ENCODE results near the gene SLIT2.

The SLIT2 gene, protein sequence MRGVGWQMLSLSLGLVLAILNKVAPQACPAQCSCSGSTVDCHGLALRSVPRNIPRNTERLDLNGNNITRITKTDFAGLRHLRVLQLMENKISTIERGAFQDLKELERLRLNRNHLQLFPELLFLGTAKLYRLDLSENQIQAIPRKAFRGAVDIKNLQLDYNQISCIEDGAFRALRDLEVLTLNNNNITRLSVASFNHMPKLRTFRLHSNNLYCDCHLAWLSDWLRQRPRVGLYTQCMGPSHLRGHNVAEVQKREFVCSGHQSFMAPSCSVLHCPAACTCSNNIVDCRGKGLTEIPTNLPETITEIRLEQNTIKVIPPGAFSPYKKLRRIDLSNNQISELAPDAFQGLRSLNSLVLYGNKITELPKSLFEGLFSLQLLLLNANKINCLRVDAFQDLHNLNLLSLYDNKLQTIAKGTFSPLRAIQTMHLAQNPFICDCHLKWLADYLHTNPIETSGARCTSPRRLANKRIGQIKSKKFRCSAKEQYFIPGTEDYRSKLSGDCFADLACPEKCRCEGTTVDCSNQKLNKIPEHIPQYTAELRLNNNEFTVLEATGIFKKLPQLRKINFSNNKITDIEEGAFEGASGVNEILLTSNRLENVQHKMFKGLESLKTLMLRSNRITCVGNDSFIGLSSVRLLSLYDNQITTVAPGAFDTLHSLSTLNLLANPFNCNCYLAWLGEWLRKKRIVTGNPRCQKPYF (N-terminal part only)

DNA sequence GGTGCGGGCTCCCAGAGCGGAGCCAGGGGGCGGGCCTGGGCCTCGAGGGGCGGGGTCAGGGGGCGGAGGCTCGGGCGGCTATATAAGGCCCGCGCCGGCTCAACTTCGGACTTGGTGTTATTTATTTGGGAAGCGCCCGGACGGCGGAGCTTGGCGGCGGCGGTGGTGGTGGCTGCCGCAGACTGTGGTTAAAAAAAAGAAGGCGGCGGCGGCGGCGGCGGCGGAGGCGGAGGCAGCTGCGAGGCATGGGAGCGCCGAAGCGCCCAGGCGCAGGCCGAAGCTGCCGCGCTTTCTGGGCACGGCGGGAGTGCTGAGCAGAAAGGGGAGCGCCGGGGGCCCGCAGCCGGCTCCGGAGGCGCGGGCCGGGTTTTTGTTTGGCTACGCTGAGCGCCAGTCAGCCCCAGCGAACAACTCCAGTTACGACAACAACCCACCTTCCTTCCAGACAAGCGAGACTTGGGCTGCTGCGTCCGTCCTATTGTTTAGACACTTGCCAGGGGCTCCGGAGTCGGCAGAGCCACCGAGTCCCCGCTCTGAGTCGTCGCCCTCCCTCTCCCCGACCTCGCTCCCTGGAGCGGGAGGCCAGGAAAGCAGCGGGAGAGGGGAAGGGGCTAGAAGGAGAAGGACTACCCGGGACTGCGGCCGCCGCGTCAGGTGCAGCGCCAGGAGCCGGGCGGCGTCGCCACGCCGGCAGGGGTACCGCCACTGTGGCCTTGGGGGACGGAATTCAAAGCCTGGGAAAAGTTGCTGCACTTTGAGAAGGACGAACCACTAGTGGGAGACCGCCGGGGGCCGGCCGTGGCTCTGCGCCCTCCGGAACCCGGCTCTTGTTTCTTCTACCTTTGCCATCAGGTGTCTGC lies at the start of gene SLIT2:
TSS of gene SLIT2 (plus strand) at position 110 of the 860 bp plus-strand sequence. CDS start 1,911 bp downstream, outside the sequence.
- DNase-seq (ENCODE audit: low read depth), result no peak

DNA sequence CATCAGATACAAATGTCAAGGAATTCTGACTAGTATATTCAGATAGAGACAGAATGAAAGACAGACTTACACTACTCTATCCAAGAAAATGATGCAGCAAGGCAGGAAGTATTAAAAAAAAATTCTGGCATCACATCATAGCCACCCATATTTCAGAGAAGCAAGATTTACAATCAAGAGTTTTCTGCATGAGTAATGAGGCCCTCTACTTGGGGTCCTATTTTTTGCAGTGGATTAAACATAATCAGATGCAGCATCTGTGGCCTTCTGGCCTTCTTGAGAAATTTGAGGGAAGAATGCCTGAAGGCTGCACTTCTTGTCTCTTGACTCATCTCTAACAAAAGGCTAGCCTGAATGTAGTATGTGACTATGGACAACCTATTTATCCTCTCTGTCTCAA lies 48.2 kb upstream of the SLIT2 start:
- DNase-seq (ENCODE audit: low read depth), result no peak

- no peak for DNase-seq (ENCODE audit: low read depth)
Measured at GRCh38 chr4:20217521-20217920, 34.2 kb upstream of the SLIT2 start.

- no peak for DNase-seq (ENCODE audit: low read depth)
Measured at GRCh38 chr4:20217951-20218350, 33.8 kb upstream of the SLIT2 start.

DNA sequence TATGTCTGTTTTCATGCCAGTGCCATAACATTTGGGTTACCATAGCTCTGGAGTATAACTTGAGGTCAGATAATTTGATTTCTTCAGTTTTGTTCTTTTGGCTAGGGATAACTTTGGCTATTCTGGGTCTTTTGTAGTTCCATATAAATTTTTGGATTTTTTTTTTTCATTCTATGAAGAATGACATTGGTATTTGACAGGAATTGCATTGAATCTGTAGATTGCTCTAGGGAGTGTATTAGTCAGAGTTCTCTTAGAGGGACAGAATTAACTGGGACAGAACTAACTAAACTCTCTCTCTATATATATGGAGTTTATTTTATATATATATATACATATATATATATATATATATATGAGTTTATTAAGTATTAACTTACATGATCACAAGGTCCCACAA lies 32.2 kb upstream of the SLIT2 start:
- no peak for DNase-seq (ENCODE audit: low read depth)

- no peak for DNase-seq (ENCODE audit: low read depth)
Measured at GRCh38 chr4:20237894-20238537, 13.7 kb upstream of the SLIT2 start.

DNA sequence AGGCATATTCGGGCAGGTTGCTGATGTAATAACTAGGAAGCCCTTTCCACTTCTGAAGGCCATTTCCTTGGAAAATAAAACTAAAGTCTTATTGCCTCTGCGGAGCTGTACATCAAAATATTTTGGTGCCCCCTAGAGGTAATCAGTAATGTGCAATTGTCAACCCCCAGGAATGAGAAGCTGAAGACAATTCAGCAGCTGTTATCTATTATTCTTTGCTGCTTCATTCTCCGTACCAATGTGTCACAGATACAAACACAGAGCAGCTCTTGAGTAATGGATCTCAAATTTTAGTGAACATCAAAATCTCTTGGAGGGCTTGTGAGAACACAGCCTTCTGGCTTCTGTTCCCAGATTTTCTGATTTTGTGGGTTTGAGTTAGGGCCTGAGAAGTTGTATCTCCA lies 3.5 kb upstream of the SLIT2 start:
- DNase-seq (ENCODE audit: low read depth), result no peak

GRCh38 chr4:20249333-20249732 lies 2.4 kb upstream of the SLIT2 start:
- DNase-seq (ENCODE audit: low read depth), result no peak

- DNase-seq (ENCODE audit: low read depth), result no peak
Measured at GRCh38 chr4:20251031-20251795, 492 bp upstream of the SLIT2 start.

GRCh38 chr4:20252656-20253282 lies 1.1 kb downstream of the SLIT2 start:
- no peak for DNase-seq (ENCODE audit: low read depth)

DNA sequence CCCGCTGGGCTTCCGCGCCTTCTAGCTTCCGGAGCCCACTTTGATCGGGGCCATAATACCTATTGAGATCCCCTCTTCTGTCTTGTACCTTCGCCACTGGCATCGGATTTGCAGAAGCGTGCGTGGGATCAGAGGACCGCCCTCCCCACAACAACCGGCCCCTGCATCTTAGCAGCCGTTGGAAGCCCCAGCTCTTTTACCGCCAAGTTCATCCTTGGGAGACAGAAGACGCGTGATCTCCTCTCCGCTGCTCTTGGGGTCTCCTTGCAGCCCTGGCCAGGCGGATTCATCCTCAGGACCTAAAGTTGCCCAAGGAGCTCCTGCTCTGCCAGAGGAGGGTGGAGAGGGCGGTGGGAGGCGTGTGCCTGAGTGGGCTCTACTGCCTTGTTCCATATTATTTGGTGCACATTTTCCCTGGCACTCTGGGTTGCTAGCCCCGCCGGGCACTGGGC lies 1.6 kb downstream of the SLIT2 start:
- DNase-seq (ENCODE audit: low read depth), result no peak

- DNase-seq (ENCODE audit: low read depth), result no peak
Measured at GRCh38 chr4:20253735-20254409, 2.2 kb downstream of the SLIT2 start.

DNA sequence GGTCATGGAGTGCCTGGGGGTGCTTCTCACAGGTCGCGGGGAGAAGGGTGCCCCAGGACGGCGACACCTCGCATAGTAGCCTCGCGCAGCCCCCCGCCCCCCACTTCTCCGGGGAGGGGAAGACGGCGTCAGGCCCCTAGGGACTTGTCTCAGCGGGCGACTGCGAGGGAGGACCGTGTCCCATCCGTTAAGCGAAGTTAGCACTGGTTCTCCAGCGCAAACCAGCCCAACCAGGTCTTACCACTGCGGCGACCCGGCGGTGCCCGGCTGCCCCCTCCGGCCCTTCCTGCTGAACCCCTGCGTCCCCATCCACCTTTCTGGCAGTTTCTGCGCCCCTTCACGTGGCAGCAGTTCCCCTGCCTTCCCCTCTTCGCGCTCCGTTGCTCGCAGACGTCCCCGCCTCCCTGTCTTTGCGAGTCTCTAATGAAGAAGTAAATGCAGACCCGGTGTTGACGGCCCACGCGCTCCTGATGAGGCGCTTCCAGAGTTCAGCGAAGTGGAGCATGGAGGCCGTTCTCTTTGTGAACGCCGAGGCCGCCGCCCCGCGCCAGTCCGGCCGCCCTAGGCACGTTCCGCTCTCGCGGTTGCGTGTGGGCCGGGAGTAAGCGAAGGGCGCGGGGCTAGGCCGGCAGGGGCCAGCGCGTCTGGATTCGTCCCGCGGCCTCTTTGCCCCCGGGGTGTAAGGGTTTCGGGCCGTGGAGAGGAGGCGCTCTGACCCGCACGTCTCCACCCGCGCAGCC lies 3.0 kb downstream of the SLIT2 start:
- no peak for DNase-seq (ENCODE audit: low read depth)

- DNase-seq (ENCODE audit: low read depth), result no peak
Measured at GRCh38 chr4:20255251-20255586, 3.5 kb downstream of the SLIT2 start.

- DNase-seq (ENCODE audit: low read depth), result no peak
Measured at GRCh38 chr4:20255823-20256222, 4.1 kb downstream of the SLIT2 start.

DNA sequence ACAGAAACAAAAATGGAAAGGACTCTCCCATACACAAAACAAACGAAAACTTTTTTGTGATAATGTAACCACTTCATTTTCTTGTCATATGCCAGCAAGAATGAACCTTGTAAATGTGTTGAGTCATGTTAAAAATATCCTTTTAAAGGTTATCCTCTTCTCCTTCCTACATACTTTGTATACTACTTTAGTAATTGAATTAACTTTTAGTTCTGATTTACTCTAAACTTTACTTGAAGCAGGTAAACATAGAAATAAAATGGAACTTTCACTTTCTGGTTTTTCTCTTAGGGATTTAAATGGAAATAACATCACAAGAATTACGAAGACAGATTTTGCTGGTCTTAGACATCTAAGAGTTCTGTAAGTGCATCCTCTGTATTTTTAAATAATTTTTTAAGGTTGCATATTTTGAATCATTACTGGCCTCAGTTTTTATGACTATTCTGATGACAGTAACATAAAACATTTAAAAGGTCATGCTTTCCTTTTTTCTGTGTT lies 4.7 kb downstream of the SLIT2 start:
- DNase-seq (ENCODE audit: low read depth), result no peak

DNA sequence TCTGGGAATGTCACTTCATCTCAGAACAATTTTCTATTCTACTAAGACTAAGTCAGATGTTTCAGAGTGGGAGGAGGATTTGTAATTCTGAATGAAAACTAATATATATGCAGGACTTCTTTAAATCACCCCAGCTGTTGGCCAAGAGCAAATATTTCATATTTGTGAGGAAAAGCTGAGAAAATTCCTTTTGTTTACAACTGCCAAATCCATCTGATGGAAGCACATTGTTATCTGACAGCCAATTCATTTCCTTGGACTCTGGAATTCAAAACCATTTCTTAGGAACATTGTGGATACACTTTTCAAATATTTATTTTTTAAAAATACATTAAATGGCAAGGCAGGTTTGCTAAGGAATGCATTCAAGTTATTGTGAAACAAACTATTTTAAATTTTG lies 8.0 kb downstream of the SLIT2 start:
- DNase-seq (ENCODE audit: low read depth), result no peak

DNA sequence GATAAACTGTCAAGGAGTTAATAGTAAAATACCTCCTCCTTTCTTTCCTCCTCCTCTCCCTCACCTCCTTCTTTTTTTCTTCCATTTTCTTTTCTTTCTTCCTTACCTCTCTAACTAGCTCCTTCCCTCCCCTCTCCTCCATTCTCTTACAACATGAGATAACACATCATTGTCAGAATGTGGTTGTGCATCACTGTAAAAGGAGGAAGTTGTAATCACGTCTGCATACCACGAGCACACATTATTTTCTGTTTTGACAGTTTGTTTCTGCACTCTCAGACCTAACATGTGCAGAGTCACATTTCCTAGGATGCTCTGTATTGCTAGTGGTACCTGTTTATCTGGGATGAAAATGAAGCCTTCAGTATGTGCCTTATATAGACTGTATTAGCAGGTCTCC lies 9.1 kb downstream of the SLIT2 start:
- no peak for DNase-seq (ENCODE audit: low read depth)

DNA sequence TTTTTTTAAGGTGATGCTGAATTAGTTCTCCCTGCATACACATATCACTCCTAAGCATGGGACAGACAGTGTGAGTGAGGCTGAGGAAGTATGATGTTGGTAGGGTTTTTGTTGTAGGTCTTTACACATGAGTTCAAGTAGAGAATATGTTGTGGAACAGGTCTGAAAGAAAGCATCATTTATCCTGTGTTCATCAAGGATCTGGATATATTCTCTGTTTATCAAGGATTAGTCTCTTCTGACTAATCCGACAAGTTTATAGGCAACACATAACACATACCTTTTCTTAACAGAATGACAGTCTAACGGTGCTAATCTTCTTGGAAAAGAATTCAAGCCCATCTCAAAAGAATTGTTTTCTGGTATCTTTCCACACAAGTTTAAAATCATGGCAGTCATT lies 10.5 kb downstream of the SLIT2 start:
- DNase-seq (ENCODE audit: low read depth), result no peak
